IMR-90 (cell line): ENCODE data around the gene PDE4B.

ENCODE experiments used
- BHLHE40 ChIP-seq: fragments of 150-350 bp; IDR thresholded peaks from 2 replicates; pipeline ENCODE4 v1.6.1; 2016; ENCODE audit warnings: mild to moderate bottlenecking, low read depth, low read length
- CEBPB ChIP-seq: IDR thresholded peaks from 2 replicates; pipeline ENCODE4 v1.6.1; 2012; ENCODE audit warnings: low read depth, low read length, improper control_type of control experiment
- CHD1 ChIP-seq: IDR thresholded peaks from 2 replicates; pipeline ENCODE4 v1.6.1; 2012; ENCODE audit warnings: low read depth, low read length, improper control_type of control experiment
- CTCF ChIP-seq: conservative IDR thresholded peaks from 2 replicates; pipeline ENCODE4 v1.5.1; 2012; ENCODE audit warnings: mild to moderate bottlenecking, low read depth, low read length, improper control_type of control experiment
- ELK1 ChIP-seq: fragments of 150-350 bp; IDR thresholded peaks from 2 replicates; pipeline ENCODE4 v1.6.1; 2016; ENCODE audit warnings: low read depth, mild to moderate bottlenecking, low read length, moderate library complexity, borderline replicate concordance
- MAFK ChIP-seq: IDR thresholded peaks from 2 replicates; pipeline ENCODE4 v1.6.1; 2012; ENCODE audit warnings: low read depth, low read length, improper control_type of control experiment
- MAZ ChIP-seq: IDR thresholded peaks from 2 replicates; pipeline ENCODE4 v1.6.1; 2012; ENCODE audit warnings: low read depth, mild to moderate bottlenecking, low read length, improper control_type of control experiment, moderate library complexity, borderline replicate concordance
- MXI1 ChIP-seq: IDR thresholded peaks from 2 replicates; pipeline ENCODE4 v1.6.1; 2012; ENCODE audit warnings: low read depth, mild to moderate bottlenecking, low read length, moderate library complexity, borderline replicate concordance
- NFE2L2 ChIP-seq: fragments of 150-350 bp; IDR thresholded peaks from 2 replicates; pipeline ENCODE4 v1.6.1; 2016; ENCODE audit warnings: low read depth, mild to moderate bottlenecking, low read length
- POLR2A ChIP-seq: IDR thresholded peaks from 2 replicates; pipeline ENCODE4 v1.6.1; 2012; ENCODE audit warnings: mild to moderate bottlenecking, low read depth, low read length
- RAD21 ChIP-seq: IDR thresholded peaks from 2 replicates; pipeline ENCODE4 v1.6.1; 2012; ENCODE audit warnings: low read length, improper control_type of control experiment
- RFX5 ChIP-seq: IDR thresholded peaks from 2 replicates; pipeline ENCODE4 v1.8.0; 2012; ENCODE audit warnings: low read depth, mild to moderate bottlenecking, low read length, moderate library complexity
- SMC3 ChIP-seq: fragments of 150-350 bp; IDR thresholded peaks from 2 replicates; pipeline ENCODE4 v1.6.1; 2016; ENCODE audit warnings: low read depth, mild to moderate bottlenecking, antibody characterized with exemption, low read length, moderate library complexity
- USF2 ChIP-seq: fragments of 150-350 bp; IDR thresholded peaks from 2 replicates; pipeline ENCODE4 v1.6.1; 2017; ENCODE audit warnings: mild to moderate bottlenecking, antibody characterized with exemption, low read length, low read depth

- TF ChIP-seq CTCF (no peak), POLR2A (no peak), MAFK (no peak), ELK1 (no peak), SMC3 (no peak), RAD21 (no peak), USF2 (no peak), CEBPB (no peak), BHLHE40 (no peak), MAZ (no peak), RFX5 (no peak), CHD1 (no peak), NFE2L2 (no peak), MXI1 (no peak)
These were observed 102.3 kb downstream of the PDE4B start for GRCh38 chr1:65894738-65895605.
